ENCODE data around the gene DDC. TPM values are rescaled to one million over a fixed set of nuclear protein-coding genes. Genes with fewer than 3 reads are reported as not detected.
"Not testable (repeated sequence)": the region's sequence is repeated elsewhere in the genome, so short reads cannot be mapped to it uniquely, and the experiment has no call there.

DDC gene
- polyA plus RNA-seq, 4 donors = 2.3 to 78.5 (median 64.9) TPM

DNA sequence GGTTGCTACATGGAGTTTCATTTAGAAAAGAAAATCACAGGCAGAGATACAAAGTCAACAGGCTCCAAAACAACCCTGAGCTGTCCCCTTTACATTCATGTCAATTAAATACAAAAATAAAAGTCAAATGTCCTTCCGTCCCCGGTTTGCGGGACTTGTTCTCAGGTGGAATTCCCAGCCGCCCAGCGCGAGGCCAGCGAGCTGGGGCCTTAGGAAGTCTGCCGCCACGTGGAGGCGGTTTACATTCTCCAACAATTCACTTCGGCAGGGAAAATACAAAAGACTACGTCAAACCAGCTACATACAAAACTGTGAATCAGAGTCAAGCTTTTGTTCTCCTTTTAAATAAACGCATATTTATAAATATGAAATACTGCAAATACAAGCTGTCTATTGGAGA lies 25.3 kb upstream of the DDC start:
- DNase-seq (ENCODE audit: low read depth in 4 of 4, low spot score in 3 of 4) = no peak

GRCh38 chr7:50589364-50589763 lies 24.2 kb upstream of the DDC start:
- no peak for DNase-seq (ENCODE audit: low read depth in 4 of 4, low spot score in 3 of 4)

GRCh38 chr7:50588937-50589336 lies 23.7 kb upstream of the DDC start:
- no peak for DNase-seq (ENCODE audit: low read depth in 4 of 4, low spot score in 3 of 4)

- DNase-seq (ENCODE audit: low read depth in 4 of 4, low spot score in 3 of 4) = no peak
Observed at GRCh38 chr7:50587737-50588136, 22.5 kb upstream of the DDC start.

DNA sequence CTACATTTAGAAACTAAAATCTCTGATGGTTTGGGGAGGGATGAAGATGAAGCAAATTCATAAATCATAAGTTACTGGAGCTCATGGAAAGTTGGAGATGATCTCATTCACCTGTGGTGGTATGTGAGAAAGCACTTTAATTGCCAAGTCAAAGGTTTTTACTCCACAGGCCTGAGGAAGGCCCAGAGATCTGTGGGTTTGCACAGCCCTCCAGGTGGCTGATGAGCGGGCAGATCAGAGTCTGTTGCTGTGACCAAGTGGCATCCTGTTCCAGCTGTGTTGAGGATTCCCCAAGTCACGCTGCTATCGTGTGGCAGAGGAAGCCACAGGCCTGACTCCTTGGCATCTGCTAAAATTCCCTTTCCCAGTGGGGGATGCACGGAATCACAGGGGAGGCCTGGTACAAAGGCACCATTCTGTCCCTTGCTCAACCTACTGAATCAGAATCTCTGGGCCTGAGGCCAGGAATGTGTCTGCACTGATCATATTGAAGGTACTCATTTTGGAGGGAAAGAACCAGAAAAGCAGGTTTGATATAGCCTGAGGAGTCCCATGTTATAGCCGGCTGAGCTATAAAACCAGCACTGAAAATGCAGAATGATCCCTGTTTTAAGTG lies 19.7 kb upstream of the DDC start:
- no peak for DNase-seq (ENCODE audit: low read depth in 4 of 4, low spot score in 3 of 4)

- no peak for DNase-seq (ENCODE audit: low read depth in 4 of 4, low spot score in 3 of 4)
Observed at GRCh38 chr7:50584386-50584785, 19.2 kb upstream of the DDC start.

- DNase-seq (ENCODE audit: low read depth in 4 of 4, low spot score in 3 of 4) = not testable (repeated sequence)
Observed at GRCh38 chr7:50583295-50583694, 18.1 kb upstream of the DDC start.

- not testable (repeated sequence) for DNase-seq (ENCODE audit: low read depth in 4 of 4, low spot score in 3 of 4)
Observed at GRCh38 chr7:50582271-50582670, 17.1 kb upstream of the DDC start.

- not testable (repeated sequence) for DNase-seq (ENCODE audit: low read depth in 4 of 4, low spot score in 3 of 4)
Observed at GRCh38 chr7:50580666-50581065, 15.5 kb upstream of the DDC start.

DNA sequence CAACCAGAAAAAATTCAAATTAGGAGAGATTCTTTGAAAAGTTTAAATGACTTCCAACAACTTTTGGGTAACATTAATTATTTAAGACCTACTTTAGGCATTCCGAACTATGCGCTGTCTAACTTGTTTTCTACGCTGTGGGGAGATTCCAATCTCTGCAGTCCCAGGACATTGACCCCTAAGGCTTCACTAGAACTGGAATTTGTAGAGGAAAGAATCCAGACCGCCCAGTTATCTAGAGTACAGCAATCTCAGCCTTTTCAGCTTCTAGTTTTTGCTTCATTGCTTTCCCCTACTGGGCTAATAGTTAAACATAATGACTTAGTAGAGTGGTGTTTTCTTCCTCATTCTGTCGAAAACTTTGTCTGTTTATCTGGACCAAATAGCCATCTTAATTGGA lies 14.9 kb upstream of the DDC start:
- DNase-seq (ENCODE audit: low read depth in 4 of 4, low spot score in 3 of 4) = no peak

GRCh38 chr7:50578105-50578504 lies 12.9 kb upstream of the DDC start:
- DNase-seq (ENCODE audit: low read depth in 4 of 4, low spot score in 3 of 4) = not testable (repeated sequence)

GRCh38 chr7:50577569-50577968 lies 12.4 kb upstream of the DDC start:
- DNase-seq (ENCODE audit: low read depth in 4 of 4, low spot score in 3 of 4) = no peak

GRCh38 chr7:50576388-50576787 lies 11.2 kb upstream of the DDC start:
- DNase-seq (ENCODE audit: low read depth in 4 of 4, low spot score in 3 of 4) = not testable (repeated sequence)

- DNase-seq (ENCODE audit: low read depth in 4 of 4, low spot score in 3 of 4) = no peak
Observed at GRCh38 chr7:50567715-50568261, 2.6 kb upstream of the DDC start.

GRCh38 chr7:50565977-50566376 lies 772 bp upstream of the DDC start:
- no peak for DNase-seq (ENCODE audit: low read depth in 4 of 4, low spot score in 3 of 4)

GRCh38 chr7:50565559-50565916 lies 333 bp upstream of the DDC start:
- no peak for DNase-seq (ENCODE audit: low read depth in 4 of 4, low spot score in 3 of 4)

GRCh38 chr7:50564171-50564570 lies 1.0 kb downstream of the DDC start:
- no peak for DNase-seq (ENCODE audit: low read depth in 4 of 4, low spot score in 3 of 4)

DNA sequence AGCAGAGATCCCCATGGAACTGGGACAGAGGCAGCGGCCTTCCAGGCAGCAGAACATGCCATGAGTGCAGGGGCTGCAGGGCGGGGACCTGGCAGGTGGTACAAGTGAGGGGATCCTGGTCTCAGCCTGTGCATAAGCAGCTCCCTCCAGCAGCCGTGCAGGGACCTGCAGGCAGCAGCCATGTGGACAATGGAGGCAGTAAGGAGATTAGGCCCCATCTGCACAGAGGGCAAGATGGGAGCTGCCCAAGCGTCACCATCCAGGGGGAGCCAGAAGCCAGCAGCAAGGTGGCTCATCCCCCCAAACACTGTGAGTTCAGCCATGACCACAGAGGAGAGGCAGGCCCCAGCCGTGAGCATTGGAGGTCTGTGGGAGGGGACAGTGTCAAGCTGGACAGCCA lies 3.1 kb downstream of the DDC start:
- DNase-seq (ENCODE audit: low read depth in 4 of 4, low spot score in 3 of 4) = no peak

DNA sequence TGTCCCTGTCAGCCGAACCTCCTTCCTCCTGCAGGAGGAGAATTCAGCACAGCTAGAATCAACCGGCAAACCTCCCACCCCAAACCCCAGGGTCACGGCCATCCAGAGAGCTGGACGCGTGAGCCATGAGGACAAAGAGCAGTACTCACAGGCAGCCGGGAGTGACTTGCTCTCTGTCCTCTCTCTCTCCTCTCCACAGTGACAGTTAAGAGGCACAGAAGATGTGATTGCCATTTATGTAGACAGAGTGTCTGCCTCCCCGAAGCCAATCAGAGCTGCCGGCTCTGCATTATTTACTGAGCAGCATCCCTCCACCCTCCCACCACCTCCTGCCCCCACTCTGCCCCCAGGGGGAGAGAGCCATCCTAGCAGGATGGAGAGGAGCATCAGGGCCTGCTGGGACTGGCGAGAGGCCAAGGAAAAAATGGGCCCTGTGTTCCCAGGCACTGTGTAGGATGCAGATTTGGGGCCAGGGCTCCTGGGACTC lies 4.3 kb downstream of the DDC start:
- no peak for DNase-seq (ENCODE audit: low read depth in 4 of 4, low spot score in 3 of 4)

- DNase-seq (ENCODE audit: low read depth in 4 of 4, low spot score in 3 of 4) = no peak
Observed at GRCh38 chr7:50559881-50560280, 5.3 kb downstream of the DDC start.

DNA sequence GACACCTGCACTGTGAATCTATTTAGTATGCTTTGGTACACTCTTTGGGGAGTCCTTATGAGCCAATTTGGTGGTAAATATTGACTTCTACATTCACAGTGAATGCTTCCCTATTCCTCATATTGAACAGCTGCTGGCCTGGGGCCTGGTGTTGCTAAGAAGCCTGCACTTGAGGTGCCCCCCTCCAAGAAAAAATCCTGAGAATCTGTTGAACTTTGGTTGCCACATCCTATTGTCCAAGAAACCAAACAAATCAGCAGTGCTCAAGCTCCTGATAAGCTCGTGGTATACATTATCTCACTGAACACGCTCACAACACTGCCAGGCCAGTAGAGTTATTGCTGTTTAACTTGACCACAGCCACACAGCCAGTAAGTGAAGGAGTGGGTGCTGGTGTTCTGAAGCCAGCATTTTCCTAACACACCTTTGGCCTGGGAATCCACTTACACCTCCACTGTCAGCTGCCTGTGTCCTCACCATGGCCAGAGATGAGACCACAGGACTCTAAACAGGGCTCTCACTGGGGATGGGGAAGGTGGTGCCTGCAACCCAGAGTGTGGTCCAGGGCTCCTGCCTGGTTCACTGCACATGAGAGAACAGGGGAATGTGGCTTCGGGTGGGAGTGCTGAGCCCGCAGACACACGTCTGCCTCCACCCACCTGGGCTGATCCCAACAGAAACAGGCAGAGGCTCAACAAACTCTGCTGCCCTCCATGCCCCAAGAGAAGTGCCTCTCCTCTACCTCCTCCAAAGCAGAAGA lies 6.7 kb downstream of the DDC start:
- peak in 1 of 4 donors; percentile 21 for DNase-seq (ENCODE audit: low read depth in 4 of 4, low spot score in 3 of 4)

GRCh38 chr7:50557099-50557498 lies 8.1 kb downstream of the DDC start:
- no peak for DNase-seq (ENCODE audit: low read depth in 4 of 4, low spot score in 3 of 4)
